ENCODE data around the gene SEMA3C. TPM values are rescaled to one million over a fixed set of nuclear protein-coding genes. Genes with fewer than 3 reads are reported as not detected.

The SEMA3C gene
- total and polyA plus RNA-seq, 12 donors = 2.4 to 20.5 (median 6.2) TPM

GRCh38 chr7:80937336-80937735 lies 18.5 kb upstream of the SEMA3C start:
- intact Hi-C loops (cut with DNase I) = no loop called here
- TF ChIP-seq POLR2A (IDR thresholded peaks at IDR 0.05) = no peak
- TF ChIP-seq CTCF (IDR thresholded peaks at IDR 0.05) = no peak
- Histone ChIP-seq H3K4me1 (replicated peaks in 1 of 2) (peaks cover 8 to 13% of the 10 kb centered on the region in 2 donors), H3K4me3 (no peak overlapping the region), H3K27ac (no peak overlapping the region), H3K27me3 (no peaks in the 10 kb centered on the region), H3K9me3 (replicated peaks in 1 of 3) (no peaks in the 10 kb centered on the region), H3K36me3 (replicated peaks in 1 of 2) (no peaks in the 10 kb centered on the region)
- DNase-seq = no peak
- 61 to 65% (median 63%) methylated on average over 3 of the region's 3 CpGs for WGBS, 4 donors

- Histone ChIP-seq H3K36me3 (replicated peaks in 1 of 2) (no peaks in the 10 kb centered on the region), H3K27ac (no peak overlapping the region), H3K4me3 (no peak overlapping the region), H3K9me3 (replicated peaks in 1 of 3) (no peaks in the 10 kb centered on the region), H3K27me3 (no peaks in the 10 kb centered on the region), H3K4me1 (replicated peaks in 1 of 2) (peaks cover 0 to 1% of the 10 kb centered on the region in 2 donors)
- no peak for TF ChIP-seq POLR2A (IDR thresholded peaks at IDR 0.05)
- TF ChIP-seq CTCF (IDR thresholded peaks at IDR 0.05) = no peak
- 82 to 88% (median 85%) methylated on average over 5 of the region's 5 CpGs for WGBS, 4 donors
- DNase-seq = no peak
- intact Hi-C loops (cut with DNase I) = no loop called here
Measured at GRCh38 chr7:80935991-80936780, 17.3 kb upstream of the SEMA3C start.

GRCh38 chr7:80934321-80934720 lies 15.5 kb upstream of the SEMA3C start:
- Histone ChIP-seq H3K9me3 (replicated peaks in 1 of 3) (no peaks in the 10 kb centered on the region), H3K27ac (no peak overlapping the region), H3K27me3 (no peaks in the 10 kb centered on the region), H3K4me3 (no peak overlapping the region), H3K36me3 (replicated peaks in 1 of 2) (no peaks in the 10 kb centered on the region), H3K4me1 (replicated peaks in 1 of 2) (no peaks in the 10 kb centered on the region)
- intact Hi-C loops (cut with DNase I) = no loop called here
- no peak for DNase-seq
- WGBS, 4 donors = 78 to 90% (median 87%) methylated on average over 1 of the region's 1 CpG
- TF ChIP-seq CTCF (IDR thresholded peaks at IDR 0.05) (no peak), POLR2A (IDR thresholded peaks at IDR 0.05) (no peak)

GRCh38 chr7:80932536-80932935 lies 13.7 kb upstream of the SEMA3C start:
- no peak overlapping the region for H3K4me3 ChIP-seq
- no peak for DNase-seq
- TF ChIP-seq CTCF (IDR thresholded peaks at IDR 0.05) (no peak), POLR2A (IDR thresholded peaks at IDR 0.05) (no peak)
- H3K27me3 ChIP-seq = no peaks in the 10 kb centered on the region
- no peaks in the 10 kb centered on the region for H3K9me3 ChIP-seq (replicated peaks in 1 of 3)
- intact Hi-C loops (cut with DNase I) = no loop called here
- no peaks in the 10 kb centered on the region for H3K4me1 ChIP-seq (replicated peaks in 1 of 2)
- no peak overlapping the region for H3K27ac ChIP-seq
- H3K36me3 ChIP-seq (replicated peaks in 1 of 2) = no peaks in the 10 kb centered on the region
